NCI-H345 (cell line): Measurements from ENCODE around the gene COG2.
"Not testable (repeated sequence)": the region's sequence is repeated elsewhere in the genome, so short reads cannot be mapped to it uniquely, and the experiment has no call there.

ENCODE experiments used
- DNase-seq: peaks from one replicate; lab custom pipeline; 2025; lab: John Stamatoyannopoulos, UW

COG2 gene

GRCh38 chr1:230627767-230628166 is 14.5 kb upstream of the COG2 start:
- no peak for DNase-seq

DNA sequence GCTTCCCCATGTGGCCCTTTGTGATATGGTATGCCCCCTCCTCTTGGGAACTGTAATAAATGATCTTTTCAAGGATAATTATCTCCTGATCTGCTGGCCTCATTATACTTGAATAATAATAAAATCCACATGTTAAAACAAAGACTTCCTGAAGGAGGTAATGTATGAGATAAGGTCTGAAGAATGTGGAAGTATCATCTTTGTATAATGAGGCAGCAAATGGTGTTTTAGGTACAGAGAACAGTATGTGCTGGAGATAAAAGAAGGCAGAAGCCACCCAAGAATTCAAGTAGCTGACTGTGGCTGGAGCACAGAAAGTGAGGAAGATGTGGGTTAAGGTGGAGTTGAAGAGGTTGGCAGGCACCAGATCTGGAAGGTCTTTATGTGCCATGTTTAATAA is 12.8 kb upstream of the COG2 start:
- no peak for DNase-seq

DNA sequence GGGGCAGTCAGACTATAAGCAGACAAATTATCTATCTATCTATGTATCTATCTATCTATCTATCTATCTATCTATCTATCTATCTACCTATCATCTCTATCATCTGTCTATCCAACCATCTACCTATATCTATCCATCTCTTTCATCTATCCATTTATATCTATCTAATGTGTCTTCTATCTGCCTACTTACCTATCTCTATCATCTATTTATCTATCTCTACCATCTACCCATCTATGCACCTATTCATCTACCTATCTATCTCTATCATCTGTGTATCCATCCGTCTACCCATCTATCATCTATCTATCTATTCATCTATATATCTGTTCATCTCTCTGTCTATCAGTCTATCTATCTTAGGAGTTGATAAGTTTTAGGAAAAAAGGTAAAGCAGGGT is 10.8 kb upstream of the COG2 start:
- no peak for DNase-seq

- DNase-seq, result no peak
Observed at GRCh38 chr1:230632273-230632873, 9.9 kb upstream of the COG2 start.

DNA sequence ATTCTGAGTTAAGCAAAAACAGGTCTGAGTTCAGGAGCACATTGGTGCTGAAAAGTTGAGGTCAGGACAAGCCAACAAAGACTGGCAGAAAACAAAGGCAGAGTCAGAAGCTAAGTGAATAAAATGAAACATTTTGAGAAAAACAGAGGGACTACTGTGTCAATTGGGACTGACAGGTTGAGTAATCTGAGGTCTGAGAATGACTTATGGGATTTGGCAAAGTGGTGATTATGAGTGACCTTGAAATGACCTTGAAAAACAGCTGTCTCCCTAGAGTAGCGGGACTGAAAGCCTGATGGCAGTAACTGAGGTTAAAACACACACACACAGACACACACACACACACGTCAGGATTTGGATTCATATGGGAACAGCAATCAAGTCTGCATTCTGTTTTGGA is 8.8 kb upstream of the COG2 start:
- DNase-seq, result no peak

DNA sequence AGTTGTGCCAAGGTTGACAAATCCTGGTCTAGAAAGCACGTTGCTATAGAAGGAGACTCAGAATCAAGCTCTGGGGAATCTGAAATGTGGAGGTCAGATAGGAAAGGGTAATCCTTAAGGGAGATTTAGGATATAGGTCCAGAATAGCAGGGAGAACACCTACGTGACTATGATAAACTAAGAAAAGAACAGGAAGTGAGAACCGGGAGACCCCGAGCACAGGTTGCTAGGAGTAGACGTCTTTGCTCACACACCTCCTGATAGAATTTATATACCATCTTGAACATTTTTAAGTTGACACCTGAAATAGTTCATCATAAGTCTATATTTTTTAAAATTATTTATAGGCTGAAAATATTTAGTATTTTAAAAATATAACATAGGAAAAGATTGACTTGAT is 7.9 kb upstream of the COG2 start:
- DNase-seq, result no peak

GRCh38 chr1:230636575-230637148 is 5.6 kb upstream of the COG2 start:
- no peak for DNase-seq

- DNase-seq, result no peak
Observed at GRCh38 chr1:230639714-230640209, 2.5 kb upstream of the COG2 start.

GRCh38 chr1:230641346-230641745 is 935 bp upstream of the COG2 start:
- no peak for DNase-seq

DNA sequence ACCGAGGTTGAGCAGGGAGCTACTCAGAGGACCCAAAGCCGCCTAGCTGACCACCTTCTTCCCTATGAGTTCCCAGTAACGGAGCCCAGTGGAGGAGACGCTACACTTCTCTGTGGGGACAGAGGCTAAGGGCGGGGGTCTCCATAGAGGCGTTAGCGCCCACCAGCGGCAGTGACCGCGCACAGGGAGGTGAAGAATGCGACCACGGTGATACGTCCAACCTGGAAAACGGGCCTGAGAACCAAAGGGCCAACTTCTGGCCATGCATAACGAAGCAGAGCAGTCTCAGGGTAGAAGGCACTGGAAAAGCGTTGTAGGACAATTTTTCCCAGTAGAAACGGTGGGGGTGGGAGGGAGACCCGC is 400 bp upstream of the COG2 start:
- DNase-seq, result no peak

- DNase-seq, result no peak
Observed at GRCh38 chr1:230643908-230644307, 1.6 kb downstream of the COG2 start.

- no peak for DNase-seq
Observed at GRCh38 chr1:230646710-230647302, 4.5 kb downstream of the COG2 start.

DNA sequence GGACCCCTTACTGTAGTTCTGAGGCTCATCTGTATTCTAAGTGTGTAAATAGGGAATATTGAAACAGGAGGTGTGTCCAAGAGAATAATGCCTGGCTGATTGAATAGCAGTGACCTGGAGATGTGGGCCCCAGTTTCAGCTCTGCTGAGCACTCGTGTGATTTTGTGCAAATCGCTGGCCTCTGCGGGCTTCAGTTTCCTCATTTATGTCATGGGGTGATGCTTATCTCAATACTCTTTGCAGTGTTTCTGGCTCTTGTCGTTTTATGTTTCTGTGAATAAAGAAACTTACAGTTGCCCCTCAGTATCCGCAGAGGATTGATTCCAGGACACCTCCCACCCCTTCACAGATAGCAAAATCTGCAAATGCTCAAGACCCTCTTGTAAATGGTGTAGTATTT is 5.0 kb downstream of the COG2 start:
- no peak for DNase-seq

DNA sequence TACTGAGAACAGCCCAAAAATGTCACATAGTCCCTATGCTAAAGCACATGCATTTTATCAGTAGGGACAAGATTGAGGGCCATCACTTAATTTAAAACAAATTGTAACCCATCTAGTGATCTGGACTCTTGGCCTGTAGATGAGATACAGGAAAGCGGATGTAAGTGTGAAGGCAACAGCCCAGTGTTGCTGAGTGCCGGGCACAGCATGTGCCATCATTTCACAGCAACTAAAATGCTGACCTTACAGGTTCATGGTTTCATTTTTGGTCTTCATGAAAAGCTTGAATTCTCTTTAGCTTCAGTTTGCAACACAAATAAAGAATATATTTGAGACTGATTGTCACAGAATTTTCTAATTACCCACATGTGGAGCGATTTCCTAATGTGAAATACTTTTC is 5.8 kb downstream of the COG2 start:
- no peak for DNase-seq

DNA sequence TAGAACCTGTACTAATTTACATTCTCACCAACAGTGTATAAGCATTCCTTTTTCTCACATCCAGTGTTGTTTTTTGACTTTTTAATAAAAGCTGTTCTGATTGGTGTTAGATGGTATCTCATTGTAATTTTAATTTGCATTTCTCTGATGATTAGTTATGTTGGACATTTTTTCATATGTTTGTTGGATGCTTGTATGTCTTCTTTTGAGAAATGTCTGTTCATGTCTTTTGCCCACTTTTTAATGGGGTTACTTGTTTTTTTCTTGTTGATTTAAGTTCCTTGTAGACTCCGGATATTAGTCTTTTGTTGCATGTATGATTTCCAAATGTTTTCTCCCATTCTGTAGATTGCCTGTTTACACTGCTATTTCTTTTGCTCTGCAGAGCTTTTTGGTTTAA is 8.0 kb downstream of the COG2 start:
- DNase-seq, result no peak

DNA sequence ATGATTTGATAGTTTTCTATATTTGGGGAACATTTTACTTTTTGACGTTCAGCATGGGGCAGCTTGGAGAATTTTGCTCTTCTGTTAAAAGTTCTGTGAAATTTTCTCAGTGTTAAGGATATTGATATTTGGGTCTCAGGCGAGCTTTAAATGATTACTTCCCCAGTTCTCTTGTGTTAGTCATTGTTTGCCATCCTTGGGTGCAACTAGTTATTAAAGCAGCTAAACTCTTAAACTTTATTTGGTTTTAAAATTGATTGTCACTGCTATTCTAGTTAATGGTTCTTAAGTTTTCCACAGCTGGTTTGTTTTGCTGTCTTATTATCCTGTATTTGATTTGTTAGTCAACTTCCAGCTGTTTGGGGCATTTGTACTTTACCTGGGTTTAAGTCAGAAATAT is 9.0 kb downstream of the COG2 start:
- no peak for DNase-seq

GRCh38 chr1:230656719-230657118 is 14.4 kb downstream of the COG2 start:
- DNase-seq, result not testable (repeated sequence)

GRCh38 chr1:230658103-230658502 is 15.8 kb downstream of the COG2 start:
- DNase-seq, result not testable (repeated sequence)

DNA sequence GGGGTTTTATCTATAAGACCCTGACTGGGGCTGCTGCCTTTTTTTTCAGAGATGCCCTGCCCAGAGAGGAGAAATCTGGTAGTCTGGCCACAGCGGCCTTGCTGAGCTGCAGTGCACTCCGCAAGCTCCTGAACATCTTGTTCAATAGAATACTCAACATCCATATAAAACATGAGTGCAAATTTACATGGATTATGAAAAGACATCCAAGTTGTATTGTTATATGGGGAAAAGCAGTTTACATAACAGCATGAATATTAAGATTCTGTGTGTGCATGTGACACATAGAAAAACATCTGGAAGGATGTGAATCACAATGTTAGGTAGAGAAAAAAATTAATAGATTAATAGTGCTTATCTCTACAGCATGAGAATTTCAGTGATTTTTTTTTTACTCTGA is 16.4 kb downstream of the COG2 start:
- no peak for DNase-seq

DNA sequence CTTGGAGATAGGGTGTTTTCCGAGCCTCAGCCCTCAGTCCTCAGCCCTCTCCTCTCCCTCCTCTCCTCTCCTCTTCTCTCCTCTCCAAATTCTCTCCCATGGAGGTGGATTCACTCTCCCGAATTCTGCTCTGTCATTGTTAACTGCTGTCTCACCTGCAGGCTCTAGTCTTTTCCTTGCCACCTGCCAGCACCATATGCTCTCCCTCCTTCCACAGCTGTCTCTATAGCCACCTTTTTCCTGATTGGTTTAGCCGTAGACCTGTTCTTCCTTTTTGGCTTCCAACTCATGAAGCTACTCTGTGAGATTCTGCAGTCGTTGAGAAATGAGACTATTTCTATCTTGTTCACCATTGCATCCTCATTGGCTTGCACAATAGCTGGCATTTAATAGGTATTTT is 19.7 kb downstream of the COG2 start:
- DNase-seq, result no peak

DNA sequence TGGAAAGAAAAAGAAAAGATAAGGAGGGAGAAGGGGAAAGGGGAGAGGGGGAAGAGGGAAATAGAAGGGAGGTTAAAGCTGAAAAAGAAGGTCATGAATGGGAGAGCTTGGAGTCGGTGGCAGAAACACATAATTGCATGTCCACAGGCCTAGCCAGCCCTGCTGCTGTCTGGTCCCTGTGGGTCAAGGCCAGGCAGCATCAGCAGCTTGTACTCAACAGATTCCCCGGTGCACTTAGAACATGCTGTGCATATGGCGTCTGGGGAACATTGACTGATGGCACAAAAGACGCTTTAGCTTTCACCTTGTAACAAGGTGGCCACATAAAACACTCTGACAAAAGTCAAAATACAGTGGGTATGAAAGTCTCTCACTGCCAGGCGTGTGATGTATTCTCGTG is 25.9 kb downstream of the COG2 start:
- no peak for DNase-seq

DNA sequence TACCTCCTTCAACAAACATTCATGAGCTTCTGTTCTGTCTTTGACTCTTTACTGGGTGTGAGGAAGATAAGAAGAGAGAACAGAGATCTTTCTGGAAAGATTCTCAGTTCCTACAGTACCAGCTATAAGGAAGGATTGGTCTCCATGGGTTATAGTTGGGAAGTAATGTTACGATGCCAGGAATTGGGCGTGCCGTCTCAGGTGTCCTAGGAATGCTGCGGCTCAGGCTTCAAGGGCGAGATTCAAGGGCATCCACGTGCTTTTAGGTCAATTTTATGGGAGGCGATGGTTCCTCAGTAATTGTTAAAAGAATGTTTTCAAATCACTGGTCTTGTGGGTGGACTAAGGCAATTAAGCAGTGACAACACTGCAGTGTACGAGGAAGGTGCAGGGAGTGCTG is 27.3 kb downstream of the COG2 start:
- no peak for DNase-seq

GRCh38 chr1:230674581-230674980 is 32.3 kb downstream of the COG2 start:
- DNase-seq, result no peak

DNA sequence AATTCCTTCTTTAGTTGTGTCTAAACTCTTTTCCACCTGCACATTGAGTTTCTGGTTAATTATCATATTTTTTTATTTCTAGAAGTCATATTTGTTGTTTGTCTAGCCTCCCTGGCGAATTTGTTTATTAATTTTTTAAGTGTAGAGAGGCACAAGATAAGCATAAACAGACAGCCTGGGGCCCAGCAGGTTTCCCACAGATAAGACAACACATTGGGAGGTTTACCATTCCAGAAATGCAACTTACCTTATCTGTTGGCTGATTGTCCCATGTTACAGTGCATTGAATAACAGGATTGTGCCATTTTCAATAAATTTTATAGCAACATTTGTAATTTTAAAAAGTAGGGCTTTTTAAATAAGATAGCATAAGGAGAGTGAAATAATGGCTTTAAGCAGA is 34.9 kb downstream of the COG2 start:
- DNase-seq, result no peak
